GM12801 (cell line): Measurements from ENCODE around the gene CDKN2B.

Experiments used
- CTCF ChIP-seq: IDR thresholded peaks from one replicate; pipeline ENCODE4 v1.5.1; 2011; ENCODE audit warnings: control low read depth; ENCODE audit not compliant: insufficient read length; ENCODE audit errors: extremely low read depth

CDKN2B gene

GRCh38 chr9:21996858-21997257 is 12.2 kb downstream of the CDKN2B start:
- TF ChIP-seq CTCF: no peak

- TF ChIP-seq CTCF: no peak
Observed at GRCh38 chr9:21996438-21996837, 12.7 kb downstream of the CDKN2B start.

GRCh38 chr9:21995666-21996398 is 13.3 kb downstream of the CDKN2B start:
- no peak for TF ChIP-seq CTCF

- TF ChIP-seq CTCF: no peak
Observed at GRCh38 chr9:21995006-21995665, 14.0 kb downstream of the CDKN2B start.

GRCh38 chr9:21994556-21995005 is 14.5 kb downstream of the CDKN2B start, which contains the start of gene CDKN2B-AS1:
CDKN2B-AS1 (plus strand) TSS chr9:21994791.
- no peak for TF ChIP-seq CTCF

- TF ChIP-seq CTCF: no peak
Observed at GRCh38 chr9:21993893-21994555, 15.1 kb downstream of the CDKN2B start, which contains the start of gene CDKN2A. CDKN2A (minus strand) TSS chr9:21994392.

- TF ChIP-seq CTCF: no peak
Observed at GRCh38 chr9:21993007-21993406, 16.1 kb downstream of the CDKN2B start.
